ENCODE measurements around the gene WDR43. TPM values are rescaled to one million over a fixed set of nuclear protein-coding genes. Genes with fewer than 3 reads are reported as not detected.

The WDR43 gene
- 112 and 140 TPM in 2 replicates for total RNA-seq (2014; rRNA removed; shearing (Covaris generic))
- polyA plus RNA-seq (2016; fragmentation: Nextera tagmentation; extraction: Ambion mirVana): 101 and 103 TPM in 2 replicates
- long read RNA-seq, transcript WDR43-202 (18 exons, 3,533 nt): major isoform, 32 of 55 reads
- long read RNA-seq, partial matches to known transcripts: 20 of 55 reads
- long read RNA-seq, other reads (novel, unspliced or antisense): 3 of 55 reads

- H3K36me3 Mint-ChIP-seq (ENCODE audit: low read depth): peaks cover 12% of the 10 kb centered on the region
- peaks cover 22% of the 10 kb centered on the region for H3K4me1 Mint-ChIP-seq
- Histone ChIP-seq H3F3A (replicated peaks; ENCODE audit: low read depth) (no peaks in the 10 kb centered on the region), H3K9me2 (ENCODE audit: insufficient read depth) (no peaks in the 10 kb centered on the region), H3K4me1 (ENCODE audit: insufficient read depth) (peaks cover 32% of the 10 kb centered on the region), H3K79me2 (replicated peaks; ENCODE audit: insufficient read depth) (peaks cover 51% of the 10 kb centered on the region), H2AFZ (no peak within 1 kb of the TSS), H3K4me2 (peak within 1 kb of the TSS; percentile 97), H3K4me3 (peak within 1 kb of the TSS; percentile 95), H3K27ac (ENCODE audit: low read depth) (0 out of 2 replicates have a peak within 1 kb of the TSS, but pooled peaks have one; percentile 77), H4K20me1 (replicated peaks; ENCODE audit: insufficient read depth) (peaks cover 44% of the 10 kb centered on the region), H3K27me3 (ENCODE audit: insufficient read depth) (no peaks in the 10 kb centered on the region), H3K36me3 (ENCODE audit: insufficient read depth) (no peaks in the 10 kb centered on the region)
- peak within 1 kb of the TSS; percentile 98 for H3K4me3 Mint-ChIP-seq
- ATAC-seq (peak; percentile 95), DNase-seq (ENCODE audit: low spot score) (peak; percentile 99)
- TF ChIP-seq POLR2AphosphoS5 (IDR thresholded peaks at IDR 0.05; ENCODE audit: low read depth): peak; percentile 91
- peak; percentile 61; the same call in 1 of the 2 replicates for TF ChIP-seq ETS1 (IDR thresholded peaks at IDR 0.05)
- no peak for TF ChIP-seq JUNB (IDR thresholded peaks at IDR 0.05; ENCODE audit: unreplicated experiment)
- TF ChIP-seq CREB1 (CRISPR knock-in tag; IDR thresholded peaks at IDR 0.05; ENCODE audit: low read depth): peak; percentile 84
- no peak for TF ChIP-seq EZH2phosphoT487 (IDR thresholded peaks at IDR 0.05; ENCODE audit: unreplicated experiment)
- TF ChIP-seq ZNF114 (CRISPR knock-in tag; IDR thresholded peaks at IDR 0.05): no peak
- no peak for TF ChIP-seq CTCF (conservative IDR thresholded peaks at IDR 0.05; ENCODE audit: low read depth in 2 of 2)
- TF ChIP-seq NANOG (IDR thresholded peaks at IDR 0.05; ENCODE audit: borderline replicate concordance): no peak
- no peak for TF ChIP-seq EZH2 (IDR thresholded peaks at IDR 0.05; ENCODE audit: low read depth, unreplicated experiment)
- TF ChIP-seq REST (IDR thresholded peaks at IDR 0.05; ENCODE audit: unreplicated experiment): peak; percentile 27
- no peak for TF ChIP-seq ZNF331 (CRISPR knock-in tag; IDR thresholded peaks at IDR 0.05; ENCODE audit: low read depth)
- no peak for TF ChIP-seq ZNF462 (CRISPR knock-in tag; IDR thresholded peaks at IDR 0.05)
- no peak for TF ChIP-seq STAT1 (IDR thresholded peaks at IDR 0.05; ENCODE audit: unreplicated experiment)
- peak within 1 kb of the TSS; percentile 99 for H3K27ac Mint-ChIP-seq
- H3K27me3 Mint-ChIP-seq (ENCODE audit: insufficient read depth, low read depth, poor library complexity): peaks cover 1% of the 10 kb centered on the region
- peaks cover 4% of the 10 kb centered on the region; the same call in 1 of the 3 replicates for H3K9me3 Mint-ChIP-seq
These were observed at the start of gene WDR43 for GRCh38 chr2:28894470-28895188. Gene WDR43, plus strand, starts transcription at chr2:28894667. Its CDS starts 32 bp downstream, at chr2:28894699.

Data from GM23338 (cell line).